Hematopoietic multipotent progenitor cell treated with erythropoietin and hydrocortisone succinate and interleukin-3 and kit ligand, for 17 days (in vitro differentiated cells): ENCODE measurements around the gene BEST3.
"Not testable (repeated sequence)": the region's sequence is repeated elsewhere in the genome, so short reads cannot be mapped to it uniquely, and the experiment has no call there.

Source experiments
- DNase-seq: peaks from one replicate; pipeline ENCODE4 v3.0.0-alpha.2; 2015; ENCODE audit warnings: low spot score

Gene BEST3

DNA sequence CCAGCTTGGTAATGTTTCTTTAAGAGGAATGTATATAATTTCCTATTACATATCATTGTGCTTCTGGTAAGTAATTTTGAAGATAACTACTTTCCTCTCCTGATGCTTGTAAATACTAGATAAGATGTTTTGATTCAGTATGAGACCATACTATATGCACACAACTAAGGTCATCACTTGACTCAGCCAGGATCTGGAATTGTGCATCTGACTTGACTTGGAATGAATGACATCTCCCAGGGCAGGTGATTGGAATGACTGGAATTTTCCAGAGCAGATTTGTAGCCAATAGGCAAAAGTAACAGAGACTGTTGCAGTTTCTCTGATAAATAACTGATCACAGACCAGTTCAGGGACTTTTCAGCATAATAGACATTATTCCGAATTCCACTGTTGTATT lies 11.1 kb downstream of the BEST3 start:
- no peak for DNase-seq

DNA sequence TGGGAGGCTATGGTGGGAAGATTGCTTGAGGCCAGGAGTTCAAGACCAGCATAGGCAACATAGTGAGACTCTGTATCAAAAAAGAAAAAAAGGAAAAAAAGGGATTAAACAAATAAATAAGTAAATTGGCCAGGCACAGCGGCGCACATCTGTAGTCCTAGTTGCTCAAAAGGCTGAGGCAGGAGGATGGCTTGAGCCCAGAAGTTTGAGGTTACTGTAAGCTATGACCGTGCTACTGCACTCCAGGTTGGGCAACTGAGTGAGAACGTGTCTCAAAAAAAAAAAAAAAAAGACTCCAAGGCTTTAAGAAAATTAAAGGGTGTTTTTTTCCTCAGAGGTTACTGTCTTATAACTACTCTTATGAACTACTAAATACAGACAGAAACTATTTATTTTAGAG lies 11.7 kb downstream of the BEST3 start:
- no peak for DNase-seq

DNA sequence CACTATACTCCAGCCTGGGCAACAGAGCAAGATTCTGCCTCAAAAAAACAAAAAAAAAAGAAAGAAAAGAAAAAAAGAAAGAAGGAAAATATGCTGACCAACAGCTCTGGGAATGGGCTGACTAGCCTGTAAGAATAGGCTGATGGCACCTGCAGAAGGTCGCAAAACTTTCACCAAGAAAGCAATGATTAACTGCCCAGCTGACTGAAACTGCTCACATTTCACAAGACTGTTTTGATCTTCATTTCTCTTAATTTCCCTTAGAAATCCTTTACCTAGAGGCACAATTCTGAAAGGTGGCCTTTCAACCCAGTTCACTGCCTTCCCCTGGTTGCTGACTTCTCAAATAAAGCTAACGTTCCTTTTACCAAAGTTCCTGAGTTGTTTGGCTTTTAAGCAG lies 12.4 kb downstream of the BEST3 start:
- DNase-seq, result no peak

DNA sequence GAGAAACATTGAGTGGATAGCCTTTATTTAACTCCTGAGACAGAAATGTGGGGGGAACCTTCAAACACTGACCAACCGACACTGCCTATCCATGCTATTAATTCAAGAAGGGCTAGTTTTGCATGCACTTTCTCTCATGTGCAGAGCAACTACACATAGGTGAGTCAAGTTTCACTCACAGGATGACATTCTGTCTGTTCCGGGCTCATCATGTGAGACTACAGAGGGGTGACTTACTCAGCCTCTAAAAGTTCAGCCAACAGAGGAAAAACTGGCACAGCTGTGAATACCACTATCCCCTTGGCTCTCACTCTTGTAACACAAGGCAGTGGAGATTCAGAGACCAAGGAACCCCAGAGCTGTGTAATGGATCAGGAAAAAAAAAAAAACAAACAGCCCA lies 13.3 kb downstream of the BEST3 start:
- DNase-seq, result no peak

DNA sequence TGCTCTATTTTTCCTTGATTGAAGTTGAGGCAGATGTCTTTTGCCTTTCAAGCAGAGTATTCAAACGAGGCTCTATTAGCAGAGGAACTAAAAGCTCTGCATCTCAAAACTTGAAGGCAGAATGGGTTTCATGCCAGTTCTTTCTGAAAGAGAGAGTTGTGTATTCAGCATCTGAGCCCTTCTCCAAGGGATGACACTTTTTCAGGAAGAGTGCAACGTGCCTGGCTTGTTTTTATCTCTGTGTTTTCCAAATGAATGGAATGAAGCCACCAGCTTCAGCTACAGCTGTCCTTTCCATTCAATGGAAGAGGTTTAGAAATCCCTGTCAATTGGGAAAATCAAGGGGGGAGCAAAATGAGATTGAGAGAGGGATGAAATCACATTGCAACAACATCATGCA lies 14.6 kb downstream of the BEST3 start:
- DNase-seq, result no peak

DNA sequence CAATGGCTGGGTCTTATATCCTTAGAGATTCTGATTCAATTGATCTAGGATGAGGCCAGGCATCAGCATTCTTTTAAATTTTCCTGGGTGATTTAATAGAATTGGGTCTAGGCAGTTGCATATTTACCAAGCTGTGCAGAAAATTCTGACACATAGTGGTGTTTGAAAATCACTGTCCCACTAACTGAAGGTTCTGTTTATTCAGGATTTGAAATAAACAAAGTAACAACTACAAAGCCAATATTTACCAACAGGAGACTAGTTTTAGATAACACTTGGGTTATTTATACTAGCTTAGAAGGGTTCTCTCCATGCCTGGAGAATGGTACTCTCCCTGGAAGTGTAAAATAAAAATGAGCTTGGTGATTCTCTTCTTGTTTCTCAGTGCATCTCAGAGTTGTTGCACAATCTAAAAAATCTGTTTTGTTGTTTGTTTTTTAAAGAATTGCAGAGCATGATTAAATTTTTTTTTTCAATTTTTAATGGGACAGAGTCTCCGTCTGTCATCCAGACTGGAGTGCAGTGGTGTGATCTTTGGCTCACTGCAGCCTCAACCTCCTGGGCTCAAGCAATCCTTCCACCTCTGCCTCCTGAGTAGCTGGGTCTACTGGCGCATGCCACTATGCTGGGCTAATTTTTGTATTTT lies 16.9 kb downstream of the BEST3 start:
- no peak for DNase-seq

DNA sequence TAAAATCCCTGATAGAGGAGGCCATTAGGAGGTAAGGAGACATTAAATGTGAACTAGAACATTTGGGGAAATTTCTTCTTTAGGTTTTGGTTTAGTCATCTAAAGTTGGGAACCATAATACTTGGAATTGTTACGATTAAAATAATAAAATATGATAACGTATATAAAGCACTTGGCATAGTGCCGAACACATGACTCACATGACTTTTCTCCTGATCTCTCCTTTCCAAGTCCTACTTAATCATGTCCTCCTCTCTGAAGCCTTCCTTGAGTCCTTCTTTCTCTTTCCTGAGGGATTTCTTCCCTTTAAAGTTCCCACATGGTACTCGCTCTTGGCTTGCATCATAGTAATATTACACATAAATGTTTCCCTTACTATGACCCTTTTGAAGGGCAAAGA lies 20.0 kb downstream of the BEST3 start:
- DNase-seq, result no peak

DNA sequence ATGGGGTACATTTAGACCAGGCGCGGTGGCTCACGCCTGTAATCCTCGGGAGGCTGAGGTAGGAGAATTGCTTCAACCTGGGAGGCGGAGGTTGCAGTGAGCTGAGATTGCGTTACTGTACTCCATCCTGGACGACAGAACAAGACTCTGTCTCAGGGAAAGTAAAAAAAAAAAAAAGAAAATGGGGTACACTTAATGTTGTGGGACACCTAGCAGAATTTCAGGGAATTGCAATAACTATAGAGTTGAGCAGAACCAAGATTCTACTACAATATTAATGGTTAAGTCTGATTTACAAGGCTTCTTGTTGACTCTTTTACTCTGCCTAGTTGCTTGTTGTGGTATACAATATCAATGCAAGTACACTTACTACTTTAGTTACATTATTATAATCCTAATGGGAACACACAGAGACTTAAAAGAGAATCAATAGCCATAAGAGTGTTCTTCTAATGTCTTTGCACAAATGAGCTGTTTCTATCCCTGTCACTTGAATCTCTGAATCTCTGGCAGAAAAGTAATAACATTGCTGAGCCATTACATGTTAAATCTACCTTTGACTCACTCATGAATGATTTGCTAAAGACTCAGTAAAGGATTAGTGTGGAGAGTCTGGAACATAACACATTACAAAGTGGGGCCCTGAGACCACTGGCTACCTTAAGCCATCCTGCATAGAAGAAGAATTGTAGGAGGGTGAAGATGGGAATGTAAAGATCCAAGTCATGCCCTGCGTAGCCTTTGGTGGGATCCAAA lies 22.7 kb downstream of the BEST3 start:
- DNase-seq, result no peak

DNA sequence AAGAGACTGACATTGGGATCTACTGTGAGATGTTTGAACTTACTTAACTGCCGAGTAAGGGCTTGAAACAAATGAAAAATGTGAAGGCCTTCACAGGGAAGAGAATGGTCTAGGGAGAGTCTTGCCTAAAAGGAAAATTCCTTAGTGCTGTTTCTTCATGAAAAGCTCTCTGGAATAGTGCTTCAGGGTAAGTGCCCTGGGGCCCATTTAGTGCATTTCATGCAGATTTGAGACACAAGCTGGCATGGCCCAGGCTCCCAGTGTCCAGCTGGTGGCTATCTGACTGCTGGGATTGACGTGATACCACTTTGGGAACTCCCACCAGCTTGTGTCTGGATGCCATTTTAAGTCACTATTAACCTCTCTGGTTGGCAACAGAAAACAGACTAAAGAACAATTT lies 26.9 kb downstream of the BEST3 start:
- DNase-seq, result no peak

DNA sequence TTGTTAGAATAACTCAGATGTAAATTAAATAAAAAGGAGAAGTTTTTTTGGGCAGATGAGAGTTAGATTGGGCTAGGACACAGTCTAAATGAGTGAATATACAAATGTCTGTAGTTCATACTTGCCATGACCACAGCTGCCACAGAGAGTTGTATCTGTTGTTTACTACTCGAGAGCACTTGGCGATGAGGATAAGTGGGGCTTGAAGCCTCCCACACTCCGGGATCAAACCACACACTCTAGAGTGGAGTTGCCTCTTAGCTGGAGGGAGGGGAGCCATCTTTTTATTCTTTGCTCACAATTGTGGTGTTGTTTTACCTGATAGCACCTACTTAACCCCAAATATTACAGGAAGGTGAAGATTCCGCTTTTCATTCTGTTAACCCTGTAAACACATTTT lies 27.5 kb downstream of the BEST3 start:
- no peak for DNase-seq

DNA sequence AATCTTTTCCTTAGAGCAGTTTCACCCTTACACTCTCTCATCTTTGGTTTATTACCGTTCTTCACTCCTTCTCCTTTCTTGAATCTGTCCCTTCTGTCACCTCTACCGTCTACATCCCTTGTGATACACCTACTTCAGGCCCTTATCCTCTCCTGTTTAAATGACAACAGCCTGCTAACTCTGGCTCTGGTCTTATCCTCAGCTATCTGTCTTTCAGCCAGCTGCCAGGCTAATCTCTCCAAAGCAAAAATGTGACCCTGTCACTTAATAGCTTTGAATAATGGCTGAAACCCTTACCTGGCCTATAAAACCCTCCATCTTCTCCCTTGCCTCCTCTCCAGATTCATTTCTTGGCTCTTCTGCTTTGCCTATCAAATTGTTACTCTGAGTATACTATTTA lies 32.3 kb downstream of the BEST3 start:
- DNase-seq, result no peak

DNA sequence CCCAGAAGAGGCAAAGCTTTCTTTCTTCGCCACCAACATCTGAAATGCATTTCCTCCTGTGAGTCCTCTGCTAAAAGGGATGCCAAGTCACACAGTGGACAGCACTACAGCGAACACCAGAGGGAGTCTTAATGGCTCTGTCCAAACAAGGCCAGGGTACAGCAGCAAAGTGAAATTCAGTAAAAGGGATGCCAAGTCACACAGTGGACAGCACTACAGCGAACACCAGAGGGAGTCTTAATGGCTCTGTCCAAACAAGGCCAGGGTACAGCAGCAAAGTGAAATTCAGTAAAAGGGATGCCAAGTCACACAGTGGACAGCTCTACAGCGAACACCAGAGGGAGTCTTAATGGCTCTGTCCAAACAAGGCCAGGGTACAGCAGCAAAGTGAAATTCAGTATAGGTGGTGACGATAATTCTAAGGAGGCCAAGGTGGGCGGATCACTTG lies 34.1 kb downstream of the BEST3 start:
- not testable (repeated sequence) for DNase-seq

DNA sequence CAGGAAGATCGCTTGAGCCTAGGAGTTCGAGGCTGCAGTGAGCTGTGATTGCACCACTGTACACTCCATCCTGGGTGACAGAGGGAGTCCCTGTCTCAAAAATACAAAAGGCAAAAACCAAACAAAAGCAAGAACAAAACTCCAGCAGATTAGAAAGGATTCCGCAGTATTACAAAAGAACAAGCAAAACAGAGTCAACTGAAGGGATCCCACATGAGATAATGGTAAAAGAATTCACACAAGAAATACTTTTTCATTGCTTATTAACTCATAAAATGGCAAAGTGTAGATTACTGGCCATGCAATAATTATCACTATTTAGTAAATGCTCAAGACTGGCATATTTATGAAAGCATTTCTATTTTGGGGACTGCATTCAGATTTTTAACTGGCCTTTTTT lies 35.4 kb downstream of the BEST3 start:
- DNase-seq, result no peak

DNA sequence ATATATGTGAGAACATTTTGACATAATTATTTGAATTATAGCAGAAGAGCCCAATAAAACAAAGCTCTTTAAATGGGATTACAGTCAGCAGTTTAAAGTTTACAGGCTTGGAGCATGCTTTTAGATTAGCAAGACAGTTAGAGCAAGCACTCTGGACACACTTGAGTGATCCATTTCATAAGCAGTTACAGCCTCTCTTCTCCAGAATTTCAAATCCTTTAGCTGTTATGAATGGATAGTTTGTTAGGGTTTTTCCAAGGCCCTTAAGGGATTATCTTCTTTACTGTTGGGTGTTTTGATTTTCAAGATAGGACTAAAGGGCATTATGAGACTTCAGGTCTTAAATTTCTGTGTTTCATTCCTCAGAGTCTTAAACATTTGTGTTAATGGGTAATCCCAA lies 36.3 kb downstream of the BEST3 start:
- DNase-seq, result no peak

DNA sequence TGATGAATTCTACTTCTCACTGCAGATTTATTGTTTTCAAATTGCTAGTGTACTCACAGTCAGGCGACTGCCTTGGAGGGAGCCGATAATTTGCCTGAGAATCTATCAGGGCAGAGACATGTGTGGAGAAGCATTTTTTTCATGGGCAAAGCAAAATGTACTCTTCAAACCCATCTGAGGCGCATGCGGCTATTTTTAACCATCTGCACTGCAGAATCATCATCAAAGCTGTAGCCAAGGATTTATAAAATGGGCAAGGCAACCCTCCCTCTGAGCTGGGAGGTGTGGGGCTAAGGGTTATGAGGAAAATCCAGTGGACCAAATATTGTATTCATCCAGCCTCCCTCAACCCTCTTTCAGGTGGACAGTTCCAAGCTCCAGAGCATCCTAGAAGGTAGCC lies 37.7 kb downstream of the BEST3 start:
- no peak for DNase-seq

DNA sequence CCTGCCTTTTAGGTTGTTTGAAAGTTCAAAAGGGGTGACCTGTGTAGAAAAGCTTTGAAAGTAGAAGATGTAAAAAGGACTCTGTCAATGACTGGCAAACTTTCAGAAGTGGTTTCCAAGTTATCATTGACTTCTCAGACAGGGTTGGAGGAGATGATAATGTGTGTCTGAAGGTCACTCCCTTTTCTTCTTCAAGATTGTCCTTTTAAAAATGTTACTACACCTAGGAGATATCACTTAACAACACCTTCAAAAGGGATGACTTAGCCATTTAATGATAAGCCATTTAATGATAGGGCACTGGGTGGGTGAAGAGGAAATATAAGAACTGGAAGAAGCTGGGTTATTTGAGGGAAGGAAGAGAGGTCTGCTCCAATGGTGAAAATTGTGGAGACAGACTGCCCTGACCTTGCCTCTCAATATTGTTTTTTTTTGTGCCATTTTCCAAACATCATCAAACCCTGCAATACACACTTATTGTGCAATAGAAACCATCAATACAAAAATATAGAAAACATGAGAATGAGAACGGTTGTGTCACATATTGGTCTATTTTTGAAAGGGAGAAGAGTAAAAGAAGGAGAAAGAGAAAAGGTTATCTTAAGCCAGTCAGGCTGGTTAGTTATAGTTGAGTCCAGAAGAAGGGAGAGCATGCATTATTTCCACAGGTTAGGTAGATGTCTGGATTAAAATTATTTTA lies 38.8 kb downstream of the BEST3 start:
- peak; percentile 69 for DNase-seq

DNA sequence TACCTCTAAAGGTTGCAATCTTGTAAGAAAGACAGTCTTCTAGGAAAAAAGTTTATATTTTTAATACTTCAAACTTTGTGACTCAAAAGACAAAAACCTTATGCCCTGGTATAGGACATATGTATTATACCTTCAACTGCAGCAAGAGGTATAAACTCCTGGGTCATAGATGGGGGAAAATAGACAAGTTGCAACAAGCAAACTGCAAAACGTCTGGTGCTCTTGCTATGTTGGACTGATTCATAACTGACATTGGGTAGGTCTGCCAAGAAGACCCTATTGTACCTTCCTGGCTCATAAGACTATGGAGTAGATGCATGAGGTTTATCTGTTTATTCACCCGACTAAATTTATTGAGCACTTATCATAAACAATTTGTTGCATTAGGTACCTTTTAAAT lies 40.9 kb downstream of the BEST3 start:
- DNase-seq, result no peak

DNA sequence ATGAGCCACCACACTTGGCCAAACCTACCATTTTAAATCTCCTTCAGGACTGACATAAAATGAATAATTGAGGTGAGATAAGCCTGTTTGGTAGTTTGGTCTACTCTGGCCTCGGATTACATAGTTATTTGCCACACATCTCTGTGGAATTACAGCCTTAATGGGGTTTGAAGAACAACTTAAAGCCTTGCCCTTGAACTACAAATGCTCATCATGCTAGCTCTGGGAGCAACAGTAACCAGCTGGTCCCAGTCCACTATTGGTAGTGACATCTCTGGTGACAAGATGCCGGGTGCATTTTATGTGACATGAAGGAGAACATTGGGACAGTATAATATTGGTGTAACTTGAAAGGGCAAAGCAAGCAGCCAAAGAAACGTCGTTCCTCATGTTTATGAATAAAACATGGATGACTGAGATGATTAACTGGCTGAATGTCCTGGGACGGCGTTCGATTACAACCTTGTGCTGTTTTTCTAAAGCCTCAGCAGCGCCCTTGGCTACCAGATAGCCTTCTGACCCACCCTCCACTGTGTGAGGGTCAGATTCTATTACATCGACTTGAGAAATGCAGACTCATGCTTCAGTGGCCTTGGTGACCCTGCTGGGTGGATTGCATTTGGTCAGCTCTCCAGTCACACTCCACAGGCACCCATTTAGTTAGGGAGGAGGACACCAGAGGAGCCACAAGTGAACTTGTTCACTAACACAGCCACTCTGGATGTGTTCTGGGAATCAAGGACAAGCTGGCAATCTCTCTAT lies 41.5 kb downstream of the BEST3 start:
- DNase-seq, result peak; percentile 40

DNA sequence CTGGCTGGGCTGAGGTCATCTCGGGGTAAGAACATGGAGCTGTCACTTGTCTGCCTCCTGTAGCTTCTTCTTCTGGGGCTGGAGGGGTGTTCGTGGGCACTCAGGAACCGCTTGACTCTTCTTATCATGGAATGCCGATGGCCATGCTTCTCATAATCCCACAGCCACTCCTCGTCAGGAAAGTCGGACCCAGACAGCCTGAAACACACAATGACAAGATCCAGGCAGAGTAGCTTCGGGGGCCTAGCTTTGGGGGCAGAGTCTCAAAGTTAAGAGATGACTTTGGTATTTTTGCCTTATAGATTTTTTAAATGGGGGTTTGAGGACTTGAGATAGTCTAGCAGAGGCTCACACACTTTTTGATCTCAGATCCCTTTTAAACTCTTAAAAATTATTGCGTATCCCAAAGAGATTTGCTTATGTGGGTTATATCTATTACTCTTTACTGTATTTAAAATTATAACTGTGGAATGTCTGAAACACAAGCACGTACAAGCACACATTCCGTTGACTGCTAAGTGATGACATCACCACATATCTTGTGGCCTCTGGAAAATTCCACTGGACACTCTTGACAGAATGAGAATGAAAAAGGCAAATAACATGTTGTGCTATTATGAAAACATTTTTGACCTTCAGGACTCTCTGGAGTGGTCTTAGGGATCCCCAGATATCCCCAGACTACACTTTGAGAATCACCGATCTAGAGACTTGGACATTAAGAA lies 43.3 kb downstream of the BEST3 start:
- no peak for DNase-seq

DNA sequence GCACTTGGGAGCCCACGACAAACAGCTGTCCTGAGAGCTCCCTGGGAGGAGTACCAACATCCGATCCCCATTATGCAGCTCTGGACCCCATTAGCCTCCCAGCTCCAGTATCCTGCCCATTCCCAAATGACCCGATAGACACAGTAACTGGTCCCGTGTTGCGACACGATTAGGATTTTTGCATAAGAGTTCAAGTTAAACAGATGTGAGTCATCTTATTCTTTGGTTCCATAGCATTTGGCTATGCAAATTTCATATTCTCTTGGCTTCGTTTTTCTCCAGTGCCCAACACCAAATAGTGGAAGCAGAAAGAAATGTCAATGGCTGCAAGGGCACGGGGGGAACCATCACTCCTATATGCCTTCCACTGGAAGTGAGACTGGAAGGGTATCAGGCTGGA lies 45.4 kb downstream of the BEST3 start:
- DNase-seq, result no peak

DNA sequence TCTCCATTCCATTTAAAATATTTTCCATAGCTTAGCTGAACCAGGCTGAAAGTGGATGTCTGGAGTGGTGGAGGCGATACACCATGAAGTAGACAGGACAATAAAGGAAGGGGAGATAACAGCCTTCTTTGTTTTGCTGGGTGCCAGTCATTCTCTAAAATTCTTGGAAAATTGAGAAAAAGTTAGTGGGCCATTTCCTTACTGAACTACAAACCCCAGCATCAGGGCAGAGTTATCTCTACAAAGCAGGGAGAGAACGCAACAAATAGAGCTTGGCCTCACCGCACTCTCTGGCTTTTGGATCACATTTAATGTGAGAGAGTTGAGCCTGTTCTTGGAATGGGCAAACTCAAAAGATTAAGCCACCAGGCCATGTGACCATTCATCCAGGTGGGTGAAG lies 47.2 kb downstream of the BEST3 start:
- no peak for DNase-seq

DNA sequence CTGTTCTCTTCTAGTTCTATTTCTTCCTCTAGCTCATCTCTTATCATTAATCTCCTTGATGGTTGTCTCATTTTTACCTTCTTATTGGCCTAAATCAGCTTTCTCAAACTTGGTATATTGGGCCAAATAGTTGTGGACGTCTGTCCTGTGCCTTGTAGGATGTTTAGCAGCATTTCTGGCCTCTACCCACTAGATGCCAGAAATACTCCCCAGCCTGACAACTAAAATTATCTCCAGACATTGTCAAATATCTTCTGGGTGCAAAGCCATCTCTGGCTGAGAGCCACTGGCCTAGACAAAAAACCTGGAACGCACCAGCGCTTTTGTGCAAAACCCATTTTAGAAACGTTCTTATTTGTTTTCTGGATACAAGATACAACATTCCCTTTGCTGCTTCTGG lies 49.6 kb downstream of the BEST3 start:
- DNase-seq, result no peak
